ENCODE results near the gene THOP1.

THOP1 gene

GRCh38 chr19:2837430-2837829, 52.1 kb downstream of the THOP1 start:
- peaks cover 46% of the 10 kb centered on the region for H3K9me3 ChIP-seq (ENCODE audit: low read length)
- no peaks in the 10 kb centered on the region for H3K27me3 ChIP-seq (ENCODE audit: insufficient read depth, low read length)
- H3K4me1 ChIP-seq (ENCODE audit: insufficient read depth, low read length), result peaks cover 5% of the 10 kb centered on the region
- peaks cover 30% of the 10 kb centered on the region for H3K36me3 ChIP-seq (ENCODE audit: insufficient read depth, low read length)
- no peak overlapping the region for H3K4me3 ChIP-seq (ENCODE audit: low read length)
- no peak overlapping the region for H2AFZ ChIP-seq (ENCODE audit: low read depth, low read length)

DNA sequence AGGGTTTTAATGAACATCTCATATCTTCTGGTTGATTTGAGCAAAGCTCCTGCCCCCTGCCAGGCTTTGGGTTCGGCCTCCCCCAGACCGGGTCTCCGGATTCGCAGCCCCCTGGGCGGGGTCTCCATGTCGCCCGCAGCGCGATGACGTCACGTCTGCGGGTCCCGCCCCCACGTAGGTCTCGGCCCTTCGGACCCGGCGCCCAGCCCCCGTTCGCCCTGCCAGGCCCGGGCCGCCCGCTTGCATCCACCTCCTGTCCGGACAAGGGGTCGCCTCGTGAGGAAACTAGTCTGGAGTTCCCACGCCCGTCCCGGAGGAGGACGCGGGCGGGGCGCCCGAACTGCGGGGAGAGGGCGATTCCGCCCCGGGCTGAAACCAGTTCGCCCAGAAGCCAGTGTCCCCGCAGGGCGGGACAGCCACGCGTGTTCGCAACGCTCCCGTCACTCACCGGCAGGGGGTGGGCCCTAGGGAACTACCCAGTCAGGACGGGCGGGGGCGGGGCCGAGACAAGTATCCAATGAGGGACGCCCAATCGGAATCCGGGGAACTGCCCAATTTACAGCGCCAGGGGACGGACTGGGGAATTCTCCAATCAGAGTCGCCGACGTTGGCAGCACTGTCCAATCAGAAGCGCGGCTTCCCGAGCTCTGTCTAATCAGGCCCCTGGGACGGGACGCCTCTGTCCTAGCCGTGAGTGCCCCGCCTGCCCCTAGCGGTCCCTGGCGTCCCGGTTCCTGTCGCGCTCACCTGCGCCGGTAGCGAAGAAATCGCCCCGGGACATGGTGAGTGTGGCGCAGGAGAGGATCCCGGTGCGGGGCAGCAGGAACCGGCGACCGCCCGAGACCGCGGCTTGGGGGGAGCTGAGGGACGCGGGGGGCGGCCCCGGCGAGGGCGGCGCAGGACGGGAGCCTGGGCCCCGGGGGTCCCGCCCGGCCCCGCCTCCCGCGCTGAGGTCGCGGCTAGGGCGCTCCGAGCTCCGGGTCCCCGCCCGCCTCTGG, 55.8 kb downstream of the THOP1 start, which contains the start of gene ZNF555:
Gene ZNF555, plus strand, starts transcription at position 682 of the 998 bp plus-strand sequence. Its CDS starts 98 bp downstream, at position 780.
- H3K27me3 ChIP-seq (ENCODE audit: insufficient read depth, low read length), result no peaks in the 10 kb centered on the region
- peaks cover 6% of the 10 kb centered on the region for H3K4me1 ChIP-seq (ENCODE audit: insufficient read depth, low read length)
- no peaks in the 10 kb centered on the region for H3K36me3 ChIP-seq (ENCODE audit: insufficient read depth, low read length)
- peak within 1 kb of the TSS; percentile 73 for H3K4me3 ChIP-seq (ENCODE audit: low read length)
- peaks cover 26% of the 10 kb centered on the region for H3K9me3 ChIP-seq (ENCODE audit: low read length)
- peak within 1 kb of the TSS; percentile 76 for H2AFZ ChIP-seq (ENCODE audit: low read depth, low read length)

DNA sequence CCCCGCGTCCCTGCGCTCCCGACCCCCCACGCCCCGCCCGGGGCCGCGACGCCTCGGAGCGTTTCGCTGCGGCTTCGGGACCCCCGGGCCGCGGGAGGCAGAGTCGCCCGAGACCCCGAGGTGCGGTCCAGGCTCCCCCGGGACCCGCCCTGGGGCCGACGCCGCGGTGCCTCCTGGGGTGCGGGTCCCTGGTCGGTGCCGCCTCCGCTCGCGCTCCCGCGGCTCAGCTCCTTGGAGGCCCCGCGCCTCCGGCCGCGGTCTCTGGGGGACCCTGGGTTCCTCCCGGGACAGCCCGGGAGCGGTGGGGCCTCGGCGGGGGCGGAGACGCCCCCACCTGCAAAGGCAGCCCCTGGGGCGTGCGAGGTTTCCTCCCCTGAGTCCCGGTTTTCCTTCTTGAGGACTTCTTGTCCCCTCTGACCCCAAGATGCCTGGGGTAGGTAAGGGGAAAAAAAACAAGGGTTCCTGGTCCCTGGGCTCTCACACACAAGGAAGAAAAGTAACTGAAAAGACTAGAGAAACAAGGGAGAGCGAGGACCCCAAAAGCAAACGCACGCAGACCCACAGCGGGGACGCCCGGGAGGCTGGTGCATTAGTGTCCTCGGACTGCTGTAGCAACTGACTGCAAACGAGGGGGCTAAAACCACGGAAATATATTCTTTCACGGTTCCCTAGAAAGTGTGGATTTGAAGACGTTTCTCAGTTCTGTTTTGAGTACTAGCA, 56.7 kb downstream of the THOP1 start:
- Histone ChIP-seq H3K9me3 (ENCODE audit: low read length) (peaks cover 26% of the 10 kb centered on the region), H3K27me3 (ENCODE audit: insufficient read depth, low read length) (no peaks in the 10 kb centered on the region), H2AFZ (ENCODE audit: low read depth, low read length) (peak overlapping the region; percentile 26), H3K4me1 (ENCODE audit: insufficient read depth, low read length) (peaks cover 6% of the 10 kb centered on the region), H3K4me3 (ENCODE audit: low read length) (peak overlapping the region; percentile 73), H3K36me3 (ENCODE audit: insufficient read depth, low read length) (no peaks in the 10 kb centered on the region)

GRCh38 chr19:2845107-2845506, 59.8 kb downstream of the THOP1 start:
- Histone ChIP-seq H3K36me3 (ENCODE audit: insufficient read depth, low read length) (no peaks in the 10 kb centered on the region), H3K27me3 (ENCODE audit: insufficient read depth, low read length) (no peaks in the 10 kb centered on the region), H3K4me3 (ENCODE audit: low read length) (no peak overlapping the region), H3K9me3 (ENCODE audit: low read length) (peaks cover 37% of the 10 kb centered on the region), H2AFZ (ENCODE audit: low read depth, low read length) (no peak overlapping the region), H3K4me1 (ENCODE audit: insufficient read depth, low read length) (peaks cover 6% of the 10 kb centered on the region)

- H2AFZ ChIP-seq (ENCODE audit: low read depth, low read length), result no peak overlapping the region
- no peak overlapping the region for H3K4me3 ChIP-seq (ENCODE audit: low read length)
- peaks cover 44% of the 10 kb centered on the region for H3K9me3 ChIP-seq (ENCODE audit: low read length)
- no peaks in the 10 kb centered on the region for H3K27me3 ChIP-seq (ENCODE audit: insufficient read depth, low read length)
- peaks cover 10% of the 10 kb centered on the region for H3K36me3 ChIP-seq (ENCODE audit: insufficient read depth, low read length)
- H3K4me1 ChIP-seq (ENCODE audit: insufficient read depth, low read length), result peaks cover 6% of the 10 kb centered on the region
Measured at GRCh38 chr19:2846180-2846894, 61.0 kb downstream of the THOP1 start.

GRCh38 chr19:2847507-2847906, 62.2 kb downstream of the THOP1 start:
- H3K36me3 ChIP-seq (ENCODE audit: insufficient read depth, low read length), result peaks cover 21% of the 10 kb centered on the region
- H3K9me3 ChIP-seq (ENCODE audit: low read length), result peaks cover 54% of the 10 kb centered on the region

GRCh38 chr19:2848616-2849015, 63.3 kb downstream of the THOP1 start:
- Histone ChIP-seq H3K4me1 (ENCODE audit: insufficient read depth, low read length) (no peaks in the 10 kb centered on the region), H3K4me3 (ENCODE audit: low read length) (no peak overlapping the region), H3K27me3 (ENCODE audit: insufficient read depth, low read length) (no peaks in the 10 kb centered on the region), H3K36me3 (ENCODE audit: insufficient read depth, low read length) (peaks cover 32% of the 10 kb centered on the region), H2AFZ (ENCODE audit: low read depth, low read length) (no peak overlapping the region), H3K9me3 (ENCODE audit: low read length) (peaks cover 65% of the 10 kb centered on the region)

More at GRCh38 chr19:2847507-2847906, 62.2 kb downstream of the THOP1 start:
- no peaks in the 10 kb centered on the region for H3K27me3 ChIP-seq (ENCODE audit: insufficient read depth, low read length)
- H2AFZ ChIP-seq (ENCODE audit: low read depth, low read length), result no peak overlapping the region
- no peak overlapping the region for H3K4me3 ChIP-seq (ENCODE audit: low read length)
- H3K4me1 ChIP-seq (ENCODE audit: insufficient read depth, low read length), result peaks cover under 1% of the 10 kb centered on the region

DNA sequence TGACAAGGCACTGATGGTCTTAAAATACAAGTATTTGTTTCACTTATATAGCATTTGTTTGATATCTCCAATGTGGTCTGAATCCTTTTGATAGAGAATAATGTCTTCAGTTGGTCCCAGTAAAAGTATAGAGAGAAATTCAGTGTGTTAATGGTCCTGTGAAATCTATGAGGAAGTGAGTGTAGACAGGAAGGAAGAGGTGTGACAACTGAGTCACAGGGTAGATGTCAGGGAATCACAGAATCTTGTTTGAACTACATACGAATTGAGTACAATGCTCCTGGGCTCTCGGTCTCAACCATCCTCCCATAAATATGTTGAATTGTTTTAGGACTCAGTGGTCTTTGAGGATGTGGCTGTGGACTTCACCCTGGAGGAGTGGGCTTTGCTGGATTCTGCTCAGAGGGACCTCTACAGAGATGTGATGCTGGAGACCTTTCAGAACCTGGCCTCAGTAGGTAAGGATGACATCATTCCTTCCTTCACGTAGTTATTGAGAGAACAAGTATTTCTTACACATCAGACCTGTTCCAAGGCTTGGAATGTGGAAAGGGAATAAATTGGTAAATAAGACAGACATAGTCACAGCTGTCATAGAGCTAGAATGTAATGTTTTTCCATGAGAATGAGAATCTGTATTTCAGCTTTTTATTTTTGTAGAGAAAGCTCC, 65.1 kb downstream of the THOP1 start:
- Histone ChIP-seq H3K9me3 (ENCODE audit: low read length) (peaks cover 64% of the 10 kb centered on the region), H3K4me3 (ENCODE audit: low read length) (no peak overlapping the region), H3K4me1 (ENCODE audit: insufficient read depth, low read length) (no peaks in the 10 kb centered on the region), H3K36me3 (ENCODE audit: insufficient read depth, low read length) (peaks cover 45% of the 10 kb centered on the region), H2AFZ (ENCODE audit: low read depth, low read length) (no peak overlapping the region), H3K27me3 (ENCODE audit: insufficient read depth, low read length) (no peaks in the 10 kb centered on the region)

- H3K4me3 ChIP-seq (ENCODE audit: low read length), result no peak overlapping the region
- peaks cover 54% of the 10 kb centered on the region for H3K9me3 ChIP-seq (ENCODE audit: low read length)
- no peaks in the 10 kb centered on the region for H3K4me1 ChIP-seq (ENCODE audit: insufficient read depth, low read length)
- H3K27me3 ChIP-seq (ENCODE audit: insufficient read depth, low read length), result no peaks in the 10 kb centered on the region
- peaks cover 48% of the 10 kb centered on the region for H3K36me3 ChIP-seq (ENCODE audit: insufficient read depth, low read length)
- H2AFZ ChIP-seq (ENCODE audit: low read depth, low read length), result no peak overlapping the region
Measured at GRCh38 chr19:2852598-2852997, 67.3 kb downstream of the THOP1 start.

DNA sequence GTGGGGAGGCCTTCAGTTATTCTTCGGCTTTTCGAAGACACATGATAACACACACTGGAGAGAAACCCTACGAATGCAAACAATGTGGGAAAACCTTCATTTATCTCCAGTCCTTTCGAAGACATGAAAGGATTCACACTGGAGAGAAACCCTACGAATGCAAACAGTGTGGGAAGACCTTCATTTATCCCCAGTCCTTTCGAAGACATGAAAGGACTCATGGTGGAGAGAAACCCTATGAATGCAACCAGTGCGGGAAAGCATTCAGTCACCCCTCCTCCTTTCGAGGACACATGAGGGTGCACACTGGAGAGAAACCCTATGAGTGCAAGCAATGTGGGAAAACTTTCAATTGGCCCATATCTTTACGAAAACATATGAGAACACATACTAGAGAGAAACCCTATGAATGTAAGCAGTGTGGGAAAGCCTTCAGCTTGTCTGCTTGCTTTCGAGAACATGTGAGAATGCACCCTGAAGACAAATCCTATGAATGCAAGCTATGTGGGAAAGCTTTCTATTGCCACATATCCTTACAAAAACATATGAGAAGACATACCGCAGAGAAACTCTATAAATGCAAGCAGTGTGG, 67.8 kb downstream of the THOP1 start:
- Histone ChIP-seq H3K27me3 (ENCODE audit: insufficient read depth, low read length) (no peaks in the 10 kb centered on the region), H3K9me3 (ENCODE audit: low read length) (peaks cover 55% of the 10 kb centered on the region), H3K36me3 (ENCODE audit: insufficient read depth, low read length) (peaks cover 48% of the 10 kb centered on the region), H3K4me1 (ENCODE audit: insufficient read depth, low read length) (no peaks in the 10 kb centered on the region), H2AFZ (ENCODE audit: low read depth, low read length) (no peak overlapping the region), H3K4me3 (ENCODE audit: low read length) (no peak overlapping the region)

GRCh38 chr19:2854849-2855248, 69.5 kb downstream of the THOP1 start:
- Histone ChIP-seq H2AFZ (ENCODE audit: low read depth, low read length) (no peak overlapping the region), H3K4me1 (ENCODE audit: insufficient read depth, low read length) (no peaks in the 10 kb centered on the region), H3K4me3 (ENCODE audit: low read length) (no peak overlapping the region), H3K27me3 (ENCODE audit: insufficient read depth, low read length) (no peaks in the 10 kb centered on the region), H3K9me3 (ENCODE audit: low read length) (peaks cover 53% of the 10 kb centered on the region), H3K36me3 (ENCODE audit: insufficient read depth, low read length) (peaks cover 48% of the 10 kb centered on the region)

DNA sequence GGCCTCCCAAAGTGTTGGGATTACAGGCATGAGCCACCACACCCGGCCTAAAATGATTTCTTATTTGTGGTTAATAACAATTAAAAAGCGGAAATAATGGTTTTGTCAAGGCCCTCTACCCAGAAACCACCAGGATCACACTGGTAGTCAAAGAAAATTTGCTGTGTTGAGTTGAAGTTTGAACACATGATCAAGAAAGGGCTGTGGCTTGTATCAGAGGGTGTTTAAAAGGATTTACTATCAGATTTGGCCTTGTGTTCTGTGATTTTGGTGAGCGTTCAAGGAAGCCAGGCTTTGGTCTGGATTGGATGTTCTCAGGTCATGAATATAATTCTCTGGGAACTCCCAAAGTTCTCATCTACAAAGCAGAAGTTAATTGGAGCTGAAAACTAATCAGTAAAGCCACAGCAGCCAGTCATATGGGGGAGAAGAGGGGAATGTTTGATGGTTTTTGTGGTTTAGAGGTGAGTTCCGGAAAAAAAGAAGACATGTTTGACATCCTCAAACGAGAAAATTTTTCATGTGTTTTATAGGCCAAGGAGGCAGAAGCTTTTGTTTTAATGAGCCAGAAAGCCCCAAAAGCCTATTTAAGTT, 71.3 kb downstream of the THOP1 start:
- Histone ChIP-seq H3K36me3 (ENCODE audit: insufficient read depth, low read length) (peaks cover 36% of the 10 kb centered on the region), H3K27me3 (ENCODE audit: insufficient read depth, low read length) (no peaks in the 10 kb centered on the region), H3K4me3 (ENCODE audit: low read length) (no peak overlapping the region), H2AFZ (ENCODE audit: low read depth, low read length) (no peak overlapping the region), H3K9me3 (ENCODE audit: low read length) (peaks cover 41% of the 10 kb centered on the region), H3K4me1 (ENCODE audit: insufficient read depth, low read length) (no peaks in the 10 kb centered on the region)
